HAP-1 (cell line): ENCODE measurements around the gene ABHD5.

ENCODE experiments used
- DNase-seq, 2 experiments: peaks; one replicate each; pipeline ENCODE4 v3.0.0-alpha.2; 2016 to 2020; ENCODE audit warnings: low spot score in 2 of 2
- H3K27me3 ChIP-seq: fragments of 250-450 bp; sonication (Bioruptor Pico); 2 replicates; pipeline ENCODE4 v1.5.1; 2020; ENCODE audit warnings: low read depth, mild to moderate bottlenecking, moderate library complexity
- H3K36me3 ChIP-seq: fragments of 250-450 bp; sonication (Bioruptor Pico); replicated peaks from 2 replicates; pipeline ENCODE4 v1.5.1; 2020; ENCODE audit warnings: mild to moderate bottlenecking
- H3K4me1 ChIP-seq: fragments of 250-450 bp; sonication (Bioruptor Pico); 2 replicates; pipeline ENCODE4 v1.5.1; 2020; ENCODE audit warnings: mild to moderate bottlenecking
- H3K4me3 ChIP-seq: fragments of 250-450 bp; sonication (Bioruptor Pico); 2 replicates; pipeline ENCODE4 v1.5.1; 2020; ENCODE audit warnings: mild to moderate bottlenecking, moderate library complexity
- H3K9me3 ChIP-seq: fragments of 250-450 bp; sonication (Bioruptor Pico); 2 replicates; pipeline ENCODE4 v1.5.1; 2020; ENCODE audit warnings: mild to moderate bottlenecking, moderate library complexity
- in situ Hi-C: fragments of 300-500 bp; cut with MboI; formaldehyde crosslinking; loops from 3 replicates; pipeline ENCODE4 v1.14.3; 2020; ENCODE audit warnings: low sequenced_read_pairs, inconsistent platforms, mixed read lengths

ABHD5 gene

GRCh38 chr3:43691120-43691995 is 620 bp downstream of the ABHD5 start:
- peak; percentile 62 to 87 for DNase-seq
- Histone ChIP-seq H3K4me3 (peak overlapping the region; percentile 49), H3K4me1 (peaks cover 28% of the 10 kb centered on the region), H3K36me3 (no peaks in the 10 kb centered on the region), H3K27me3 (no peaks in the 10 kb centered on the region), H3K9me3 (no peaks in the 10 kb centered on the region)
- in situ Hi-C loops: no loop called here

GRCh38 chr3:43692085-43692855 is 1.5 kb downstream of the ABHD5 start:
- Histone ChIP-seq H3K4me1 (peaks cover 35% of the 10 kb centered on the region), H3K4me3 (peak overlapping the region; percentile 49)

GRCh38 chr3:43692971-43693370 is 2.2 kb downstream of the ABHD5 start:
- Histone ChIP-seq H3K27me3 (no peaks in the 10 kb centered on the region), H3K36me3 (no peaks in the 10 kb centered on the region), H3K4me1 (peaks cover 35% of the 10 kb centered on the region), H3K9me3 (no peaks in the 10 kb centered on the region), H3K4me3 (no peak overlapping the region)
- DNase-seq: no peak
- in situ Hi-C loops: no loop called here

More at GRCh38 chr3:43692085-43692855, 1.5 kb downstream of the ABHD5 start:
- Histone ChIP-seq H3K36me3 (no peaks in the 10 kb centered on the region), H3K9me3 (no peaks in the 10 kb centered on the region), H3K27me3 (no peaks in the 10 kb centered on the region)
- DNase-seq: no peak
- in situ Hi-C loops: no loop called here

GRCh38 chr3:43693594-43693993 is 2.9 kb downstream of the ABHD5 start:
- Histone ChIP-seq H3K4me3 (no peak overlapping the region), H3K27me3 (no peaks in the 10 kb centered on the region), H3K4me1 (peaks cover 35% of the 10 kb centered on the region), H3K36me3 (no peaks in the 10 kb centered on the region), H3K9me3 (no peaks in the 10 kb centered on the region)
- no peak for DNase-seq
- in situ Hi-C loops: no loop called here

- DNase-seq: no peak
- Histone ChIP-seq H3K4me3 (no peak overlapping the region), H3K9me3 (no peaks in the 10 kb centered on the region), H3K27me3 (no peaks in the 10 kb centered on the region), H3K36me3 (no peaks in the 10 kb centered on the region), H3K4me1 (peaks cover 32% of the 10 kb centered on the region)
- in situ Hi-C loops: no loop called here
Measured at GRCh38 chr3:43695443-43695842, 4.7 kb downstream of the ABHD5 start.

- in situ Hi-C loops: no loop called here
- DNase-seq: peak; percentile 49 to 85
- H3K36me3 ChIP-seq: no peaks in the 10 kb centered on the region
- peaks cover 30% of the 10 kb centered on the region for H3K4me1 ChIP-seq
- no peaks in the 10 kb centered on the region for H3K9me3 ChIP-seq
- H3K27me3 ChIP-seq: no peaks in the 10 kb centered on the region
- no peak overlapping the region for H3K4me3 ChIP-seq
Measured at GRCh38 chr3:43695863-43696262, 5.1 kb downstream of the ABHD5 start.

GRCh38 chr3:43696441-43696840 is 5.7 kb downstream of the ABHD5 start:
- in situ Hi-C loops: no loop called here
- Histone ChIP-seq H3K4me1 (peaks cover 30% of the 10 kb centered on the region), H3K27me3 (no peaks in the 10 kb centered on the region), H3K4me3 (no peak overlapping the region), H3K9me3 (no peaks in the 10 kb centered on the region), H3K36me3 (no peaks in the 10 kb centered on the region)
- DNase-seq: no peak

GRCh38 chr3:43696881-43697280 is 6.1 kb downstream of the ABHD5 start:
- no peak for DNase-seq
- H3K27me3 ChIP-seq: no peaks in the 10 kb centered on the region
- H3K4me3 ChIP-seq: no peak overlapping the region
- peaks cover 30% of the 10 kb centered on the region for H3K4me1 ChIP-seq
- no peaks in the 10 kb centered on the region for H3K9me3 ChIP-seq
- in situ Hi-C loops: no loop called here
- H3K36me3 ChIP-seq: peaks cover 4% of the 10 kb centered on the region; the same call in 1 of the 2 replicates

GRCh38 chr3:43699864-43700263 is 9.1 kb downstream of the ABHD5 start:
- in situ Hi-C loops: no loop called here
- no peak overlapping the region for H3K4me3 ChIP-seq
- DNase-seq: peak in 1 of 2 experiments; percentile 24
- H3K27me3 ChIP-seq: no peaks in the 10 kb centered on the region
- H3K9me3 ChIP-seq: no peaks in the 10 kb centered on the region
- peaks cover 20% of the 10 kb centered on the region for H3K4me1 ChIP-seq
- peaks cover 9% of the 10 kb centered on the region; the same call in 1 of the 2 replicates for H3K36me3 ChIP-seq

- Histone ChIP-seq H3K9me3 (no peaks in the 10 kb centered on the region), H3K4me1 (no peaks in the 10 kb centered on the region; the same call in 1 of the 2 replicates), H3K36me3 (peaks cover 9% of the 10 kb centered on the region; the same call in 1 of the 2 replicates), H3K4me3 (no peak overlapping the region), H3K27me3 (no peaks in the 10 kb centered on the region)
- no peak for DNase-seq
- in situ Hi-C loops: no loop called here
Measured at GRCh38 chr3:43704697-43705096, 14.0 kb downstream of the ABHD5 start.

GRCh38 chr3:43706342-43706741 is 15.6 kb downstream of the ABHD5 start:
- no peak overlapping the region for H3K4me3 ChIP-seq
- in situ Hi-C loops: no loop called here
- DNase-seq: no peak
- H3K27me3 ChIP-seq: no peaks in the 10 kb centered on the region
- no peaks in the 10 kb centered on the region; the same call in 1 of the 2 replicates for H3K4me1 ChIP-seq
- H3K9me3 ChIP-seq: no peaks in the 10 kb centered on the region
- peaks cover 9% of the 10 kb centered on the region; the same call in 1 of the 2 replicates for H3K36me3 ChIP-seq

GRCh38 chr3:43707266-43707665 is 16.5 kb downstream of the ABHD5 start:
- no peaks in the 10 kb centered on the region for H3K27me3 ChIP-seq
- DNase-seq: no peak
- H3K9me3 ChIP-seq: no peaks in the 10 kb centered on the region
- in situ Hi-C loops: no loop called here
- H3K4me1 ChIP-seq: no peaks in the 10 kb centered on the region; the same call in 1 of the 2 replicates
- peaks cover 7% of the 10 kb centered on the region for H3K36me3 ChIP-seq
- no peak overlapping the region for H3K4me3 ChIP-seq

- peaks cover 11% of the 10 kb centered on the region for H3K36me3 ChIP-seq
- DNase-seq: no peak
- in situ Hi-C loops: no loop called here
- no peaks in the 10 kb centered on the region; the same call in 1 of the 2 replicates for H3K4me1 ChIP-seq
- no peak overlapping the region for H3K4me3 ChIP-seq
- H3K9me3 ChIP-seq: no peaks in the 10 kb centered on the region
- H3K27me3 ChIP-seq: no peaks in the 10 kb centered on the region
Measured at GRCh38 chr3:43707998-43708397, 17.3 kb downstream of the ABHD5 start.

GRCh38 chr3:43709022-43709421 is 18.3 kb downstream of the ABHD5 start:
- no peaks in the 10 kb centered on the region for H3K9me3 ChIP-seq
- no peak for DNase-seq
- H3K4me3 ChIP-seq: no peak overlapping the region
- no peaks in the 10 kb centered on the region; the same call in 1 of the 2 replicates for H3K4me1 ChIP-seq
- peaks cover 11% of the 10 kb centered on the region for H3K36me3 ChIP-seq
- in situ Hi-C loops: no loop called here
- H3K27me3 ChIP-seq: no peaks in the 10 kb centered on the region
